ENCODE data around the gene PAQR5. TPM values are rescaled to one million over a fixed set of nuclear protein-coding genes. Genes with fewer than 3 reads are reported as not detected.

The PAQR5 gene
- total RNA-seq, 1 experiment from 2014 or later: 3.4 TPM

- TF ChIP-seq CTCF (IDR thresholded peaks at IDR 0.05; ENCODE audit: insufficient read depth in 1 of 2, low read depth in 1 of 2, low read length in 1 of 2, severe bottlenecking in 1 of 2, unreplicated experiment in 1 of 2): no peak
- intact Hi-C loops (cut with micrococcal nuclease; ENCODE audit: unreplicated experiment): loop anchor here (2.0 to 5.0 kb wide), 2 partner anchors 39 to 357 kb away; partner anchors contain the start of gene RPLP1
- peaks cover 33% of the 10 kb centered on the region for H3K36me3 Mint-ChIP-seq (ENCODE audit: insufficient read depth, unreplicated experiment)
- peak within 1 kb of the TSS; percentile 88 for H3K4me3 ChIP-seq (ENCODE audit: low read depth, low read length)
- H3K27me3 Mint-ChIP-seq (ENCODE audit: insufficient read depth, unreplicated experiment): no peaks in the 10 kb centered on the region
- H3K27me3 ChIP-seq (replicated peaks; ENCODE audit: control insufficient read depth, insufficient read depth, low read length): no peaks in the 10 kb centered on the region
- no peaks in the 10 kb centered on the region for H3K4me1 Mint-ChIP-seq (ENCODE audit: low read depth, unreplicated experiment)
- peak; percentile 94 for DNase-seq
- H3K9me3 ChIP-seq: no peaks in the 10 kb centered on the region; the same call in 1 of the 2 replicates
- ChIA-PET POLR2A (interaction anchor here (0.6 to 1.8 kb wide), 10 partner anchors 9 to 1190 kb away, joined by 3 to 23 read pairs (median 8); partner anchors contain the start of genes GLCE and RPLP1), CTCF (interaction anchor here (1.0 to 2.1 kb wide), 2 partner anchors 49 to 355 kb away, joined by 3 to 11 read pairs; no protein-coding TSS in a partner anchor)
- no peaks in the 10 kb centered on the region; the same call in 1 of the 2 replicates for H3K36me3 ChIP-seq (ENCODE audit: control insufficient read depth, insufficient read depth, low read length)
- peak within 1 kb of the TSS; percentile 92 for H3K4me3 Mint-ChIP-seq (ENCODE audit: unreplicated experiment)
- H3K4me1 ChIP-seq: peaks cover 24% of the 10 kb centered on the region
- peak within 1 kb of the TSS; percentile 95 for H3K27ac Mint-ChIP-seq (ENCODE audit: unreplicated experiment)
- H3K9me3 Mint-ChIP-seq (ENCODE audit: unreplicated experiment): no peaks in the 10 kb centered on the region
- BruUV-seq (replicated peaks): no TSS peak
These were observed 115.3 kb downstream of the PAQR5 start, which contains the start of gene KIF23 for GRCh38 chr15:69413822-69414700. TSS of gene KIF23 (plus strand) at chr15:69414349. CDS start at chr15:69414466, 117 bp downstream.

GRCh38 chr15:69414701-69415167 lies 116.0 kb downstream of the PAQR5 start:
- Mint-ChIP-seq H3K9me3 (ENCODE audit: unreplicated experiment) (no peaks in the 10 kb centered on the region), H3K27ac (ENCODE audit: unreplicated experiment) (peak overlapping the region; percentile 95), H3K36me3 (ENCODE audit: insufficient read depth, unreplicated experiment) (peaks cover 40% of the 10 kb centered on the region), H3K27me3 (ENCODE audit: insufficient read depth, unreplicated experiment) (no peaks in the 10 kb centered on the region), H3K4me3 (ENCODE audit: unreplicated experiment) (peak overlapping the region; percentile 92), H3K4me1 (ENCODE audit: low read depth, unreplicated experiment) (no peaks in the 10 kb centered on the region)
- DNase-seq: peak; percentile 71 to 75
- BruUV-seq (replicated peaks): no TSS peak
- Histone ChIP-seq H3K4me1 (peaks cover 24% of the 10 kb centered on the region), H3K36me3 (ENCODE audit: control insufficient read depth, insufficient read depth, low read length) (no peaks in the 10 kb centered on the region), H3K4me3 (ENCODE audit: low read depth, low read length) (peak overlapping the region; percentile 88), H3K27me3 (replicated peaks; ENCODE audit: control insufficient read depth, insufficient read depth, low read length) (no peaks in the 10 kb centered on the region), H3K9me3 (no peaks in the 10 kb centered on the region; the same call in 1 of the 2 replicates)
- ChIA-PET POLR2A (interaction anchor here (0.6 to 1.8 kb wide), 7 partner anchors 8 to 1191 kb away, joined by 5 to 23 read pairs (median 8); partner anchors contain the start of gene RPLP1), CTCF (interaction anchor here (1.0 to 2.1 kb wide), 2 partner anchors 48 to 356 kb away, joined by 3 to 11 read pairs; no protein-coding TSS in a partner anchor)
- intact Hi-C loops (cut with micrococcal nuclease; ENCODE audit: unreplicated experiment): loop anchor here (2.0 to 5.0 kb wide), 2 partner anchors 38 to 357 kb away; partner anchors contain the start of gene RPLP1
- no peak for TF ChIP-seq CTCF (IDR thresholded peaks at IDR 0.05; ENCODE audit: insufficient read depth in 1 of 2, low read depth in 1 of 2, low read length in 1 of 2, severe bottlenecking in 1 of 2, unreplicated experiment in 1 of 2)

GRCh38 chr15:69415381-69415780 lies 116.7 kb downstream of the PAQR5 start:
- CTCF ChIA-PET: interaction anchor here (2.1 kb wide), 1 partner anchor 47 kb away, joined by 11 read pairs; no protein-coding TSS in a partner anchor
- POLR2A ChIA-PET: interaction anchor here (1.1 to 1.8 kb wide), 5 partner anchors 22 to 52 kb away, joined by 7 to 23 read pairs (median 8); partner anchors contain the start of gene RPLP1
- H3K36me3 ChIP-seq (ENCODE audit: control insufficient read depth, insufficient read depth, low read length): no peaks in the 10 kb centered on the region
- intact Hi-C loops (cut with micrococcal nuclease; ENCODE audit: unreplicated experiment): loop anchor here (2.0 kb wide), 1 partner anchor 37 kb away; the partner anchor contains the start of gene RPLP1
- Mint-ChIP-seq H3K27ac (ENCODE audit: unreplicated experiment) (peak overlapping the region; percentile 95), H3K27me3 (ENCODE audit: insufficient read depth, unreplicated experiment) (no peaks in the 10 kb centered on the region), H3K4me3 (ENCODE audit: unreplicated experiment) (peak overlapping the region; percentile 92), H3K9me3 (ENCODE audit: unreplicated experiment) (no peaks in the 10 kb centered on the region), H3K4me1 (ENCODE audit: low read depth, unreplicated experiment) (no peaks in the 10 kb centered on the region), H3K36me3 (ENCODE audit: insufficient read depth, unreplicated experiment) (peaks cover 44% of the 10 kb centered on the region)
- no peaks in the 10 kb centered on the region for H3K27me3 ChIP-seq (replicated peaks; ENCODE audit: control insufficient read depth, insufficient read depth, low read length)
- no peaks in the 10 kb centered on the region; the same call in 1 of the 2 replicates for H3K9me3 ChIP-seq
- TSS peak; percentile 70 for BruUV-seq (replicated peaks)
- H3K4me3 ChIP-seq (ENCODE audit: low read depth, low read length): peak overlapping the region; percentile 88
- DNase-seq: no peak
- TF ChIP-seq CTCF (IDR thresholded peaks at IDR 0.05; ENCODE audit: insufficient read depth in 1 of 2, low read depth in 1 of 2, low read length in 1 of 2, severe bottlenecking in 1 of 2, unreplicated experiment in 1 of 2): no peak
- H3K4me1 ChIP-seq: peaks cover 24% of the 10 kb centered on the region
